Mammary epithelial cell (primary cell): ENCODE measurements around the gene USH2A.

Experiments used
- EZH2 ChIP-seq: IDR thresholded peaks from 2 replicates; pipeline ENCODE4 v1.6.1; 2012; ENCODE audit warnings: low read length, inconsistent platforms, borderline replicate concordance
- TF ChIP-seq, protein P1 (sequence below), 2 donors: IDR thresholded peaks in 1 of 2; conservative IDR thresholded peaks in 1 of 2; 2 replicates each; pipeline ENCODE4 v1.5.1; 2011 to 2012; ENCODE audit warnings: inconsistent platforms in 2 of 2, low read length in 2 of 2, mild to moderate bottlenecking in 2 of 2, control low read depth in 1 of 2, low read depth in 1 of 2; ENCODE audit not compliant: insufficient read depth in 1 of 2; ENCODE audit errors: extremely low read depth in 1 of 2

DNA sequence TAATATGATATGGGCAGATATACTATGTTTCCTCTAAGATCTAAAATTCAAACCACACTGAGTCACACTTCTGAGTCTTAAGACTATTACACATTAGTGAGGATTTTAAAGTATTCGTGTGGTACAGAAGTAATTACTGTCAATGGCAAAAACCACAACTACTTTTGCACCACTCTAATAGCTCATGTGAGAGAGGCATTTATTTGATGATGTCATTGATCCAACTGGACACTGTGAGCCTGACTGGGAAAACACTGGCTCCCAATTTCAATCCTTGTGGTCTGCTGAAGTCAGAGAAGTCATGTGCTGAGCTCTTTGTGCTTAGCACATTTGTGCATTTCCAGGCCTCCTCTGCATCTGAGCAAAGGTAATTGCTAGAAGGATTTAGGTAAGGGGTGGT lies 377.8 kb downstream of the USH2A start:
- TF ChIP-seq, protein P1, sequence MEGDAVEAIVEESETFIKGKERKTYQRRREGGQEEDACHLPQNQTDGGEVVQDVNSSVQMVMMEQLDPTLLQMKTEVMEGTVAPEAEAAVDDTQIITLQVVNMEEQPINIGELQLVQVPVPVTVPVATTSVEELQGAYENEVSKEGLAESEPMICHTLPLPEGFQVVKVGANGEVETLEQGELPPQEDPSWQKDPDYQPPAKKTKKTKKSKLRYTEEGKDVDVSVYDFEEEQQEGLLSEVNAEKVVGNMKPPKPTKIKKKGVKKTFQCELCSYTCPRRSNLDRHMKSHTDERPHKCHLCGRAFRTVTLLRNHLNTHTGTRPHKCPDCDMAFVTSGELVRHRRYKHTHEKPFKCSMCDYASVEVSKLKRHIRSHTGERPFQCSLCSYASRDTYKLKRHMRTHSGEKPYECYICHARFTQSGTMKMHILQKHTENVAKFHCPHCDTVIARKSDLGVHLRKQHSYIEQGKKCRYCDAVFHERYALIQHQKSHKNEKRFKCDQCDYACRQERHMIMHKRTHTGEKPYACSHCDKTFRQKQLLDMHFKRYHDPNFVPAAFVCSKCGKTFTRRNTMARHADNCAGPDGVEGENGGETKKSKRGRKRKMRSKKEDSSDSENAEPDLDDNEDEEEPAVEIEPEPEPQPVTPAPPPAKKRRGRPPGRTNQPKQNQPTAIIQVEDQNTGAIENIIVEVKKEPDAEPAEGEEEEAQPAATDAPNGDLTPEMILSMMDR (conservative IDR thresholded peaks at IDR 0.05 in 1 of 2, IDR thresholded peaks at IDR 0.05 in 1 of 2; ENCODE audit: extremely low read depth in 1 of 2, insufficient read depth in 1 of 2, low read depth in 1 of 2, low read length in 2 of 2): no peak
- TF ChIP-seq EZH2: no peak
